IMR-90 (cell line): Measurements from ENCODE around the gene STAG1. TPM values are rescaled to one million over a fixed set of nuclear protein-coding genes. Genes with fewer than 3 reads are reported as not detected.

ENCODE experiments used
- ATAC-seq: fragments of 200-7000 bp; cut with Tn5 transposase; 2 replicates; pipeline ENCODE4 v1.9.1; 2020; ENCODE audit warnings: low read depth, mild to moderate bottlenecking, moderate library complexity
- BruUV-seq: library from RNA; stranded (reverse); fragments of 400-500 nt; replicated peaks from 2 replicates; lab custom pipeline; 2021; lab: Mats Ljungman, UMichigan
- CTCF ChIA-PET: fragments of 300-600 bp; formaldehyde crosslinking; extraction: SDS; loops from one replicate; lab custom pipeline; 2021; ENCODE audit warnings: antibody characterized with exemption; lab: Yijun Ruan, JAX
- POLR2A ChIA-PET: fragments of 300-600 bp; sonication (Branson Sonifier 250); formaldehyde crosslinking; loops from one replicate; lab custom pipeline; 2022; ENCODE audit warnings: antibody characterized with exemption; ENCODE audit not compliant: unreplicated experiment; lab: Charles Lee
- DNase-seq: peaks from one replicate; pipeline ENCODE4 v3.0.0; 2013
- H2AFZ ChIP-seq: replicated peaks from 2 replicates; pipeline ENCODE3; 2013; ENCODE audit warnings: low read length, mild to moderate bottlenecking; ENCODE audit not compliant: poor library complexity
- H2AK5ac ChIP-seq: 2 replicates; pipeline ENCODE4 v1.6.1; 2013; ENCODE audit warnings: low read depth, low read length, inconsistent platforms
- H2AK9ac ChIP-seq: replicated peaks from 2 replicates; pipeline ENCODE3; 2013; ENCODE audit warnings: mild to moderate bottlenecking, low read depth, low read length, moderate library complexity; ENCODE audit not compliant: poor library complexity
- H2BK120ac ChIP-seq: 2 replicates; pipeline ENCODE4 v1.6.1; 2013; ENCODE audit warnings: low read depth, low read length, inconsistent platforms
- H2BK15ac ChIP-seq: 3 replicates; pipeline ENCODE4 v1.6.1; 2013; ENCODE audit warnings: low read depth, low read length, inconsistent platforms
- H2BK20ac ChIP-seq: 2 replicates; pipeline ENCODE4 v1.6.1; 2013; ENCODE audit warnings: low read depth, mild to moderate bottlenecking, inconsistent platforms, low read length, moderate library complexity
- H2BK5ac ChIP-seq: 2 replicates; pipeline ENCODE4 v1.6.1; 2013; ENCODE audit warnings: mild to moderate bottlenecking, low read depth, low read length, inconsistent platforms; ENCODE audit not compliant: poor library complexity, severe bottlenecking
- H3K14ac ChIP-seq: replicated peaks from 2 replicates; pipeline ENCODE4 v1.6.1; 2013; ENCODE audit warnings: low read depth, low read length, inconsistent platforms
- H3K18ac ChIP-seq: 2 replicates; pipeline ENCODE4 v1.6.1; 2013; ENCODE audit warnings: low read depth, low read length, control low read depth
- H3K23ac ChIP-seq: 2 replicates; pipeline ENCODE4 v1.6.1; 2013; ENCODE audit warnings: low read depth, low read length, inconsistent platforms
- H3K27ac ChIP-seq: 2 replicates; pipeline ENCODE4 v1.5.1; 2013; ENCODE audit warnings: mild to moderate bottlenecking, control low read depth, low read length; ENCODE audit not compliant: insufficient read depth
- H3K27me3 ChIP-seq: 2 replicates; pipeline ENCODE4 v1.6.1; 2013; ENCODE audit warnings: low read length; ENCODE audit not compliant: control insufficient read depth, insufficient read depth
- H3K36me3 ChIP-seq: 2 replicates; pipeline ENCODE4 v1.6.1; 2013; ENCODE audit warnings: low read length, mixed read lengths; ENCODE audit not compliant: control insufficient read depth, insufficient read depth
- H3K4ac ChIP-seq: 2 replicates; pipeline ENCODE4 v1.6.1; 2013; ENCODE audit warnings: low read depth, low read length, inconsistent platforms
- H3K4me1 ChIP-seq: 2 replicates; pipeline ENCODE4 v1.6.1; 2013; ENCODE audit warnings: low read length, mixed read lengths; ENCODE audit not compliant: control insufficient read depth, insufficient read depth
- H3K4me2 ChIP-seq: 2 replicates; pipeline ENCODE4 v1.6.1; 2013; ENCODE audit warnings: low read depth, mild to moderate bottlenecking, control low read depth, low read length, moderate library complexity
- H3K4me3 ChIP-seq: 2 replicates; pipeline ENCODE4 v1.5.1; 2013; ENCODE audit warnings: low read depth, mild to moderate bottlenecking, control low read depth, low read length, moderate library complexity; ENCODE audit not compliant: insufficient read depth
- H3K56ac ChIP-seq: 2 replicates; pipeline ENCODE4 v1.6.1; 2013; ENCODE audit warnings: low read length, inconsistent platforms; ENCODE audit not compliant: insufficient read depth; ENCODE audit errors: extremely low read depth
- H3K79me1 ChIP-seq, 2 experiments: 2 replicates each; pipeline ENCODE4 v1.6.1; 2013; ENCODE audit warnings: low read length in 2 of 2, inconsistent platforms in 1 of 2, low read depth in 1 of 2
- H3K9ac ChIP-seq: 2 replicates; pipeline ENCODE4 v1.6.1; 2013; ENCODE audit warnings: low read depth, low read length, control low read depth
- H3K9me1 ChIP-seq: 2 replicates; pipeline ENCODE4 v1.6.1; 2013; ENCODE audit warnings: low read length, inconsistent platforms; ENCODE audit not compliant: insufficient read depth
- H3K9me3 ChIP-seq: 2 replicates; pipeline ENCODE4 v1.6.1; 2013; ENCODE audit warnings: low read length; ENCODE audit not compliant: control insufficient read depth, insufficient read depth
- H4K20me1 ChIP-seq: 2 replicates; pipeline ENCODE4 v1.6.1; 2013; ENCODE audit warnings: low read length, inconsistent platforms; ENCODE audit not compliant: insufficient read depth
- H4K5ac ChIP-seq: 2 replicates; pipeline ENCODE4 v1.6.1; 2013; ENCODE audit warnings: mild to moderate bottlenecking, low read depth, low read length, control low read depth
- H4K8ac ChIP-seq, 2 experiments: 2 replicates each; pipeline ENCODE4 v1.6.1; 2013; ENCODE audit warnings: low read depth in 2 of 2, low read length in 2 of 2, control low read depth in 1 of 2, inconsistent platforms in 1 of 2
- H4K91ac ChIP-seq: 2 replicates; pipeline ENCODE4 v1.6.1; 2013; ENCODE audit warnings: low read depth, low read length, inconsistent platforms; ENCODE audit not compliant: insufficient read depth
- BHLHE40 ChIP-seq: fragments of 150-350 bp; IDR thresholded peaks from 2 replicates; pipeline ENCODE4 v1.6.1; 2016; ENCODE audit warnings: mild to moderate bottlenecking, low read depth, low read length
- CEBPB ChIP-seq: IDR thresholded peaks from 2 replicates; pipeline ENCODE4 v1.6.1; 2012; ENCODE audit warnings: low read depth, low read length, improper control_type of control experiment
- CHD1 ChIP-seq: IDR thresholded peaks from 2 replicates; pipeline ENCODE4 v1.6.1; 2012; ENCODE audit warnings: low read depth, low read length, improper control_type of control experiment
- ELK1 ChIP-seq: fragments of 150-350 bp; IDR thresholded peaks from 2 replicates; pipeline ENCODE4 v1.6.1; 2016; ENCODE audit warnings: low read depth, mild to moderate bottlenecking, low read length, moderate library complexity, borderline replicate concordance
- MAFK ChIP-seq: IDR thresholded peaks from 2 replicates; pipeline ENCODE4 v1.6.1; 2012; ENCODE audit warnings: low read depth, low read length, improper control_type of control experiment
- MAZ ChIP-seq: IDR thresholded peaks from 2 replicates; pipeline ENCODE4 v1.6.1; 2012; ENCODE audit warnings: low read depth, mild to moderate bottlenecking, low read length, improper control_type of control experiment, moderate library complexity, borderline replicate concordance
- MXI1 ChIP-seq: IDR thresholded peaks from 2 replicates; pipeline ENCODE4 v1.6.1; 2012; ENCODE audit warnings: low read depth, mild to moderate bottlenecking, low read length, moderate library complexity, borderline replicate concordance
- NFE2L2 ChIP-seq: fragments of 150-350 bp; IDR thresholded peaks from 2 replicates; pipeline ENCODE4 v1.6.1; 2016; ENCODE audit warnings: low read depth, mild to moderate bottlenecking, low read length
- POLR2A ChIP-seq: IDR thresholded peaks from 2 replicates; pipeline ENCODE4 v1.6.1; 2012; ENCODE audit warnings: mild to moderate bottlenecking, low read depth, low read length
- RAD21 ChIP-seq: IDR thresholded peaks from 2 replicates; pipeline ENCODE4 v1.6.1; 2012; ENCODE audit warnings: low read length, improper control_type of control experiment
- RCOR1 ChIP-seq: IDR thresholded peaks from 2 replicates; pipeline ENCODE4 v1.6.1; 2012; ENCODE audit warnings: mild to moderate bottlenecking, low read length, improper control_type of control experiment; ENCODE audit not compliant: insufficient replicate concordance
- RFX5 ChIP-seq: IDR thresholded peaks from 2 replicates; pipeline ENCODE4 v1.8.0; 2012; ENCODE audit warnings: low read depth, mild to moderate bottlenecking, low read length, moderate library complexity
- SMC3 ChIP-seq: fragments of 150-350 bp; IDR thresholded peaks from 2 replicates; pipeline ENCODE4 v1.6.1; 2016; ENCODE audit warnings: low read depth, mild to moderate bottlenecking, antibody characterized with exemption, low read length, moderate library complexity
- USF2 ChIP-seq: fragments of 150-350 bp; IDR thresholded peaks from 2 replicates; pipeline ENCODE4 v1.6.1; 2017; ENCODE audit warnings: mild to moderate bottlenecking, antibody characterized with exemption, low read length, low read depth
- WGBS, 2 experiments: methylation state at CpG; one replicate each; pipeline versions ENCODE4 v1.1.5 to v1.1.7; 2013; ENCODE audit warnings: missing lambda C conversion rate in 2 of 2; ENCODE audit not compliant: insufficient read length in 1 of 2; ENCODE audit errors: extremely low coverage in 2 of 2; 5-methylcytosine and 5-hydroxymethylcytosine counted together
- dilution Hi-C: fragments of 300-500 bp; cut with HindIII; formaldehyde crosslinking; loops from one replicate; pipeline ENCODE4 v1.14.3; 2018; ENCODE audit warnings: low sequenced_read_pairs; ENCODE audit not compliant: unreplicated experiment
- in situ Hi-C: fragments of 300-500 bp; cut with MboI; formaldehyde crosslinking; loops from 3 replicates; pipeline ENCODE4 v1.14.3; 2019; ENCODE audit warnings: low sequenced_read_pairs, inconsistent platforms, mixed read lengths
- intact Hi-C: fragments of 100-400 bp; cut with micrococcal nuclease; formaldehyde crosslinking; loops from 2 replicates; pipeline ENCODE4 v1.10.0; 2022
- polyA plus RNA-seq, 3 experiments: library from polyadenylated mRNA; depleted of rRNA; stranded (reverse); fragments of >200 nt; gene quantifications; 2 replicates each; pipeline ENCODE4 v1.2.3, GENCODE V29; 2012; ENCODE audit warnings: low replicate concordance in 1 of 3
- total RNA-seq: library from RNA; depleted of rRNA; stranded (reverse); fragments of >200 nt; gene quantifications from 2 replicates; pipeline ENCODE4 v1.2.3, GENCODE V29; 2012
- TF ChIP-seq, protein P1 (sequence below): conservative IDR thresholded peaks from 2 replicates; pipeline ENCODE4 v1.5.1; 2012; ENCODE audit warnings: mild to moderate bottlenecking, low read depth, low read length, improper control_type of control experiment

STAG1 gene
- total and polyA plus RNA-seq, 2 of the 4 experiments (the other 2 are of a cell fraction) = 9.6 to 32.3 TPM

- H3K27ac ChIP-seq = no peak overlapping the region
- no peak overlapping the region for H4K91ac ChIP-seq
- no peak for ATAC-seq
- in situ Hi-C loops = no loop called here
- H2AK9ac ChIP-seq = no peak overlapping the region
- H4K8ac ChIP-seq = no peak overlapping the region
- peaks cover 4% of the 10 kb centered on the region for H3K4me1 ChIP-seq
- BruUV-seq = no TSS peak
- no peaks in the 10 kb centered on the region for H4K20me1 ChIP-seq
- H3K9me3 ChIP-seq = no peaks in the 10 kb centered on the region
- no peak overlapping the region for H3K14ac ChIP-seq
- no peak overlapping the region for H3K9ac ChIP-seq
- no peaks in the 10 kb centered on the region for H3K9me1 ChIP-seq
- no peak overlapping the region for H2BK120ac ChIP-seq
- no peaks in the 10 kb centered on the region for H3K27me3 ChIP-seq
- CTCF ChIA-PET = no interaction called here
- no peak overlapping the region for H3K18ac ChIP-seq
- H2AFZ ChIP-seq = no peak overlapping the region
- no peak overlapping the region for H2BK15ac ChIP-seq
- H3K56ac ChIP-seq = no peak overlapping the region
- H4K5ac ChIP-seq = no peak overlapping the region
- no CpG with 5 or more reads among the region's 3 CpGs for WGBS, 2 experiments
- H3K4me2 ChIP-seq = no peak overlapping the region; the same call in 1 of the 2 replicates
- H3K79me1 ChIP-seq = peaks cover 33 to 63% of the 10 kb centered on the region in 2 experiments
- H3K4ac ChIP-seq = no peak overlapping the region
- POLR2A ChIA-PET = no interaction called here
- no peak overlapping the region for H3K4me3 ChIP-seq
- H3K36me3 ChIP-seq = peaks cover 3% of the 10 kb centered on the region
- H3K23ac ChIP-seq = no peak overlapping the region
- no peak for DNase-seq
- H2BK20ac ChIP-seq = no peak overlapping the region
- dilution Hi-C loops = no loop called here
- no peak overlapping the region for H2BK5ac ChIP-seq
- H2AK5ac ChIP-seq = no peak overlapping the region
- intact Hi-C loops = loop anchor here (10.0 kb wide), 1 partner anchor 118 kb away; no protein-coding TSS in a partner anchor
- no peak for TF ChIP-seq MXI1
- no peak for TF ChIP-seq MAFK
- TF ChIP-seq BHLHE40 = no peak
- TF ChIP-seq CHD1 = no peak
- no peak for TF ChIP-seq SMC3
- TF ChIP-seq, protein P1, sequence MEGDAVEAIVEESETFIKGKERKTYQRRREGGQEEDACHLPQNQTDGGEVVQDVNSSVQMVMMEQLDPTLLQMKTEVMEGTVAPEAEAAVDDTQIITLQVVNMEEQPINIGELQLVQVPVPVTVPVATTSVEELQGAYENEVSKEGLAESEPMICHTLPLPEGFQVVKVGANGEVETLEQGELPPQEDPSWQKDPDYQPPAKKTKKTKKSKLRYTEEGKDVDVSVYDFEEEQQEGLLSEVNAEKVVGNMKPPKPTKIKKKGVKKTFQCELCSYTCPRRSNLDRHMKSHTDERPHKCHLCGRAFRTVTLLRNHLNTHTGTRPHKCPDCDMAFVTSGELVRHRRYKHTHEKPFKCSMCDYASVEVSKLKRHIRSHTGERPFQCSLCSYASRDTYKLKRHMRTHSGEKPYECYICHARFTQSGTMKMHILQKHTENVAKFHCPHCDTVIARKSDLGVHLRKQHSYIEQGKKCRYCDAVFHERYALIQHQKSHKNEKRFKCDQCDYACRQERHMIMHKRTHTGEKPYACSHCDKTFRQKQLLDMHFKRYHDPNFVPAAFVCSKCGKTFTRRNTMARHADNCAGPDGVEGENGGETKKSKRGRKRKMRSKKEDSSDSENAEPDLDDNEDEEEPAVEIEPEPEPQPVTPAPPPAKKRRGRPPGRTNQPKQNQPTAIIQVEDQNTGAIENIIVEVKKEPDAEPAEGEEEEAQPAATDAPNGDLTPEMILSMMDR = no peak
- TF ChIP-seq RCOR1 = no peak
- TF ChIP-seq MAZ = no peak
- no peak for TF ChIP-seq RFX5
- no peak for TF ChIP-seq POLR2A
- TF ChIP-seq USF2 = no peak
- TF ChIP-seq RAD21 = no peak
- TF ChIP-seq CEBPB = no peak
- TF ChIP-seq NFE2L2 = no peak
- TF ChIP-seq ELK1 = no peak
Measured at GRCh38 chr3:136626493-136626892, 125.7 kb downstream of the STAG1 start.
